K562 (cell line): ENCODE results near the gene RHOF. TPM values are rescaled to one million over a fixed set of nuclear protein-coding genes. Genes with fewer than 3 reads are reported as not detected.
A peak's percentile ranks its signal among the peaks of the same experiment; 100 is the strongest.

ENCODE experiments used
- ATAC-seq: fragments of 200-7000 bp; cut with Tn5 transposase; 3 replicates; pipeline ENCODE4 v1.9.1; 2020; ENCODE audit warnings: moderate library complexity
- BruUV-seq: library from RNA; stranded (reverse); fragments of 400-500 nt; replicated peaks from 2 replicates; lab custom pipeline; 2021; lab: Mats Ljungman, UMichigan
- CTCF ChIA-PET: fragments of 300-600 bp; formaldehyde crosslinking; extraction: SDS; loops from one replicate; lab custom pipeline; 2021; ENCODE audit warnings: low intra/inter-chr PET ratio; lab: Yijun Ruan, JAX
- POLR2A ChIA-PET: fragments of 300-600, 350-650 bp; sonication (Branson Sonifier 250); formaldehyde crosslinking; extraction: SDS; loops from one replicate; lab custom pipeline; 2021; ENCODE audit warnings: antibody characterized with exemption, inconsistent platforms; lab: Yijun Ruan, JAX
- DNase-seq, 4 experiments: peaks; one replicate each; pipeline versions ENCODE4 v3.0.0 to v3.0.0-alpha.2; 2011 to 2018; ENCODE audit warnings: low spot score in 3 of 4, mixed read lengths in 3 of 4; ENCODE audit errors: extremely low read depth in 1 of 4
- FAIRE-seq: peaks from 2 replicates; lab custom pipeline; 2011; peaks lifted over from hg19 to GRCh38; lab: Jason Lieb, UNC
- H2AFZ ChIP-seq: 2 replicates; pipeline ENCODE4 v1.6.0; 2011; ENCODE audit warnings: low read depth, low read length, control low read depth, inconsistent platforms
- H3K27ac ChIP-seq: fragments of 200-600 bp; 3 replicates; pipeline ENCODE4 v1.8.0; 2011; ENCODE audit warnings: low read depth, mild to moderate bottlenecking, control low read depth, inconsistent platforms, low read length, moderate library complexity, mixed read lengths; ENCODE audit errors: extremely low read depth
- H3K27me3 ChIP-seq, 2 experiments: fragments of 300-600 bp in 1 of 2; 2 replicates in 1 of 2; 3 replicates in 1 of 2; pipeline versions ENCODE4 v1.6.0 to v1.8.0; 2011; ENCODE audit warnings: inconsistent platforms in 2 of 2, low read length in 2 of 2, mild to moderate bottlenecking in 1 of 2, mixed read lengths in 1 of 2, moderate library complexity in 1 of 2; ENCODE audit not compliant: control insufficient read depth in 2 of 2, insufficient read depth in 2 of 2
- H3K36me3 ChIP-seq: fragments of 300-600 bp; 3 replicates; pipeline ENCODE4 v1.8.0; 2011; ENCODE audit warnings: mild to moderate bottlenecking, low read length, inconsistent platforms; ENCODE audit not compliant: control insufficient read depth, insufficient read depth
- H3K4me1 ChIP-seq, 2 experiments: fragments of 200-600 bp in 1 of 2; replicated peaks in 1 of 2; 2 replicates in 1 of 2; 3 replicates in 1 of 2; pipeline versions ENCODE4 v1.5.1 to v1.8.0; 2011; ENCODE audit warnings: inconsistent platforms in 2 of 2, low read length in 2 of 2, mild to moderate bottlenecking in 1 of 2, mixed read lengths in 1 of 2, moderate library complexity in 1 of 2; ENCODE audit not compliant: control insufficient read depth in 2 of 2, insufficient read depth in 2 of 2
- H3K4me2 ChIP-seq: 2 replicates; pipeline ENCODE4 v1.6.1; 2011; ENCODE audit warnings: low read length, control low read depth, inconsistent platforms, mixed read lengths; ENCODE audit not compliant: insufficient read depth
- H3K4me3 ChIP-seq: fragments of 200-600 bp; sonication (generic), shearing (Covaris generic); 2 replicates; pipeline ENCODE4 v1.5.1; 2016; ENCODE audit warnings: control low read depth, inconsistent platforms
- H3K79me2 ChIP-seq: fragments of 200-600 bp; 3 replicates; pipeline ENCODE4 v1.8.0; 2011; ENCODE audit warnings: low read length, inconsistent platforms; ENCODE audit not compliant: control insufficient read depth, insufficient read depth
- H3K9ac ChIP-seq, 2 experiments: 2 replicates each; pipeline versions ENCODE4 v1.6.0 to v1.6.1; 2011; ENCODE audit warnings: low read depth in 2 of 2, low read length in 2 of 2, control low read depth in 1 of 2, inconsistent platforms in 1 of 2, mild to moderate bottlenecking in 1 of 2, mixed read lengths in 1 of 2; ENCODE audit not compliant: insufficient read depth in 1 of 2
- H3K9me1 ChIP-seq: one replicate; pipeline ENCODE4 v1.6.0; 2011; ENCODE audit warnings: inconsistent platforms, mild to moderate bottlenecking, low read length, moderate library complexity; ENCODE audit not compliant: control insufficient read depth, insufficient read depth
- H3K9me3 ChIP-seq: replicated peaks from 2 replicates; pipeline ENCODE4 v1.5.1; 2011; ENCODE audit warnings: low read depth, low read length, inconsistent platforms; ENCODE audit not compliant: control insufficient read depth, insufficient read depth
- H4K20me1 ChIP-seq: replicated peaks from 2 replicates; pipeline ENCODE4 v1.6.1; 2011; ENCODE audit warnings: low read length, inconsistent platforms, mixed read lengths; ENCODE audit not compliant: control insufficient read depth, insufficient read depth
- CTCF ChIP-seq, 3 experiments: IDR thresholded peaks in 2 of 3; conservative IDR thresholded peaks in 1 of 3; 2 replicates each; pipeline ENCODE4 v1.5.1; 2011 to 2012; ENCODE audit warnings: low read length in 3 of 3, mild to moderate bottlenecking in 3 of 3, control low read depth in 2 of 3, improper control_type of control experiment in 1 of 3, inconsistent platforms in 1 of 3, low read depth in 1 of 3, mixed read lengths in 1 of 3, moderate library complexity in 1 of 3; ENCODE audit not compliant: insufficient read depth in 2 of 3
- POLR2G ChIP-seq: fragments of 200-400 bp; formaldehyde crosslinking; IDR thresholded peaks from 2 replicates; pipeline ENCODE4 v1.6.1; 2017; ENCODE audit warnings: low read depth, mild to moderate bottlenecking, antibody characterized with exemption, low read length, moderate library complexity
- WGBS: fragments of 100-300 bp; shearing (Covaris generic); methylation state at CpG from one replicate; pipeline ENCODE4 v1.1.6; 2016; ENCODE audit warnings: low coverage, mixed read lengths; ENCODE audit not compliant: insufficient coverage; ENCODE audit errors: missing lambda C conversion rate; 5-methylcytosine and 5-hydroxymethylcytosine counted together
- in situ Hi-C: fragments of 300-500 bp; cut with MboI; formaldehyde crosslinking; loops from 4 replicates; pipeline ENCODE4 v1.15.0; 2018; ENCODE audit warnings: inconsistent platforms, mixed read lengths
- intact Hi-C: fragments of 100-400 bp; cut with micrococcal nuclease; formaldehyde crosslinking; loops from 2 replicates; pipeline ENCODE4 v1.14.2; 2022
- polyA plus RNA-seq, 8 experiments: library from polyadenylated mRNA; depleted of rRNA in 4 of 8; stranded (reverse) in 5 of 8; unstranded in 3 of 8; fragments of >200 nt; fragmentation: Nextera tagmentation in 2 of 8; fragmentation: Illumina TruSeq in 1 of 8; extraction: Ambion mirVana in 2 of 8; extraction: Trizol in 1 of 8; gene quantifications; 2 replicates each; pipeline versions ENCODE4 v1.2.1 to v1.2.3, GENCODE V29; 2011 to 2014; ENCODE audit warnings: inconsistent platforms in 1 of 8, missing spikeins in 1 of 8
- total RNA-seq, 7 experiments: library from RNA; depleted of rRNA in 6 of 7; stranded (reverse); fragments of >200 nt in 6 of 7; fragmentation: Illumina TruSeq in 2 of 7; extraction: Trizol in 2 of 7; gene quantifications; 2 replicates each; pipeline versions ENCODE4 v1.2.1 to v1.2.3, GENCODE V29; 2011 to 2021; ENCODE audit warnings: low replicate concordance in 1 of 7
- TF ChIP-seq, protein P1 (sequence below), 3 experiments: fragments of 200-800 bp in 1 of 3; sonication (Bioruptor generic) in 1 of 3; sonication (generic) in 1 of 3; formaldehyde crosslinking in 1 of 3; IDR thresholded peaks; 2 replicates each; pipeline versions ENCODE4 v1.6.1 to v1.8.0; 2016 to 2022; ENCODE audit warnings: mild to moderate bottlenecking in 2 of 3, missing compliant biosample characterization in 2 of 3, missing genetic modification characterization in 2 of 3, missing genetic modification reagents in 1 of 3

Gene RHOF
- total and polyA plus RNA-seq, 9 of the 15 experiments (the other 6 are each of a cell fraction or from before 2014, with no cell fraction given) = 0.13 to 10.1 (median 4.0) TPM

GRCh38 chr12:121823101-121823726, 29.7 kb upstream of the RHOF start:
- ChIA-PET POLR2A (interaction anchor here (1.0 kb wide), 1 partner anchor 18 kb away, joined by 4 read pairs; no protein-coding TSS in a partner anchor), CTCF (interaction anchor here (1.7 kb wide), 1 partner anchor 66 kb away, joined by 5 read pairs; the partner anchor contains the start of gene PSMD9)
- FAIRE-seq = no peak
- no TSS peak for BruUV-seq
- Histone ChIP-seq H3K9me3 (no peaks in the 10 kb centered on the region), H3K79me2 (no peaks in the 10 kb centered on the region)
- no peak for DNase-seq
- peak; percentile 49; the same call in 1 of the 2 replicates for TF ChIP-seq POLR2G
- peak in 2 of 3 experiments; percentile 26 to 35; a peak in 3 of 6 replicates for TF ChIP-seq CTCF (IDR thresholded peaks at IDR 0.05 in 2 of 3, conservative IDR thresholded peaks at IDR 0.05 in 1 of 3; ENCODE audit: insufficient read depth in 2 of 3, low read depth in 1 of 3, low read length in 3 of 3)
- TF ChIP-seq, protein P1, sequence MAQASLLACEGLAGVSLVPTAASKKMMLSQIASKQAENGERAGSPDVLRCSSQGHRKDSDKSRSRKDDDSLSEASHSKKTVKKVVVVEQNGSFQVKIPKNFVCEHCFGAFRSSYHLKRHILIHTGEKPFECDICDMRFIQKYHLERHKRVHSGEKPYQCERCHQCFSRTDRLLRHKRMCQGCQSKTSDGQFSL (CRISPR knock-in tag; IDR thresholded peaks at IDR 0.05) = no peak
- TF ChIP-seq, protein P1 (tag; IDR thresholded peaks at IDR 0.05) = no peak
- TF ChIP-seq, all 486 proteins: peak for 2
- H3K4me1 ChIP-seq = peaks cover 0 to 19% of the 10 kb centered on the region in 2 experiments; a peak in 2 of 5 replicates
- no peak overlapping the region for H3K9ac ChIP-seq
- H3K27ac ChIP-seq = no peak overlapping the region
- no peaks in the 10 kb centered on the region for H3K27me3 ChIP-seq
- peaks cover 79% of the 10 kb centered on the region for H3K36me3 ChIP-seq
- WGBS = 92% methylated on average over 26 of the region's 36 CpGs
- peak; percentile 34; the same call in 1 of the 3 replicates for ATAC-seq
- H3K9me1 ChIP-seq = no peaks in the 10 kb centered on the region
- H4K20me1 ChIP-seq = no peaks in the 10 kb centered on the region; the same call in 1 of the 2 replicates
- in situ Hi-C loops (no loop called here), intact Hi-C loops (no loop called here)
- H3K4me3 ChIP-seq = no peak overlapping the region
- no peak overlapping the region for H3K4me2 ChIP-seq
- H2AFZ ChIP-seq = no peak overlapping the region
